Nephron progenitor cell (in vitro differentiated cells): ENCODE measurements around the gene MAPKAP1.

ENCODE experiments used
- DNase-seq: peaks from one replicate; pipeline ENCODE4 v3.0.0; 2021
- H3K27ac Mint-ChIP-seq: 2 replicates; pipeline ENCODE4 v1.8.0; 2021; ENCODE audit warnings: mild to moderate bottlenecking, moderate library complexity, mixed read lengths
- H3K27me3 Mint-ChIP-seq: 2 replicates; pipeline ENCODE4 v1.8.0; 2021; ENCODE audit warnings: mild to moderate bottlenecking, low read depth, mixed read lengths; ENCODE audit not compliant: poor library complexity
- H3K36me3 Mint-ChIP-seq: 2 replicates; pipeline ENCODE4 v1.8.0; 2021; ENCODE audit warnings: low read depth, mixed read lengths
- H3K4me1 Mint-ChIP-seq: 2 replicates; pipeline ENCODE4 v1.8.0; 2021; ENCODE audit warnings: mixed read lengths
- H3K4me3 Mint-ChIP-seq: 2 replicates; pipeline ENCODE4 v1.8.0; 2021; ENCODE audit warnings: mild to moderate bottlenecking, moderate library complexity, mixed read lengths
- H3K9me3 Mint-ChIP-seq: 2 replicates; pipeline ENCODE4 v1.8.0; 2021; ENCODE audit warnings: mild to moderate bottlenecking, moderate library complexity, mixed read lengths
- CTCF ChIP-seq: fragments of 200-600 bp; sonication (generic); IDR thresholded peaks from 2 replicates; pipeline ENCODE4 v1.5.0; 2021; ENCODE audit warnings: antibody characterized with exemption

MAPKAP1 gene

GRCh38 chr9:125462861-125463291, 244.1 kb downstream of the MAPKAP1 start:
- Mint-ChIP-seq H3K36me3 (peaks cover 28% of the 10 kb centered on the region), H3K9me3 (peaks cover 28% of the 10 kb centered on the region), H3K4me3 (no peak overlapping the region), H3K27me3 (peaks cover 2% of the 10 kb centered on the region), H3K27ac (peak overlapping the region; percentile 10), H3K4me1 (no peaks in the 10 kb centered on the region)
- DNase-seq, result no peak
- TF ChIP-seq CTCF, result no peak

DNA sequence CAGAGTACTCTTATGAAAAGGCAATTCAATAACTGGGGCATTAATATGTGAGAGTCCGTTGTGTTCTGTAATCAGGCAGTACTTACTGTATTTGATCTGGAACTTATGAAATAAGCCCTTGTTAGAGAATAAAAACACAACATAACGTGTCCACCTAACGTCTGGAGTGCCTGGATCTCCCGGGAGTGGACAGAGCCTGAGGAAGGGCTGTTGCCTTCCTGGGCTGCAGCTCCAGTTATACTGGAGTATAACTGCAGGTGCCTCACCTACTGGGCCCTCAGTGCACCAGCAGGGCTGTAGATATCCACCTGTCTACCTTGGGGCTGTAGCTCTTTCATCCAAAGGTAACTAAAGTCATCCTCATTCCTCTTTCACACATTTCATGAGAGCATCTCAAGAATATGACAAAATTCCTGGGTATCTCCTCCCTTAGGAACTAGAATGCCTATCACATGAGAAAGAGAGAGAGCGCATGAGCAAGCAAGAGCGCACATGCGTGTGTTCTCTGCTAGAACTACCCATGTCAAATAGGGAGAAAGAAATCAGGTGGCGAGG, 245.3 kb downstream of the MAPKAP1 start:
- Mint-ChIP-seq H3K9me3 (peaks cover 40% of the 10 kb centered on the region), H3K4me3 (peak overlapping the region; percentile 12), H3K4me1 (no peaks in the 10 kb centered on the region), H3K27ac (peak overlapping the region; percentile 99), H3K27me3 (peaks cover 2% of the 10 kb centered on the region), H3K36me3 (peaks cover 40% of the 10 kb centered on the region)
- DNase-seq, result no peak
- no peak for TF ChIP-seq CTCF

GRCh38 chr9:125460883-125461635, 245.9 kb downstream of the MAPKAP1 start:
- Mint-ChIP-seq H3K4me3 (peak overlapping the region; percentile 58), H3K9me3 (peaks cover 46% of the 10 kb centered on the region), H3K27ac (peak overlapping the region; percentile 93), H3K36me3 (peaks cover 46% of the 10 kb centered on the region), H3K4me1 (no peaks in the 10 kb centered on the region), H3K27me3 (peaks cover 2% of the 10 kb centered on the region)
- no peak for DNase-seq
- no peak for TF ChIP-seq CTCF

DNA sequence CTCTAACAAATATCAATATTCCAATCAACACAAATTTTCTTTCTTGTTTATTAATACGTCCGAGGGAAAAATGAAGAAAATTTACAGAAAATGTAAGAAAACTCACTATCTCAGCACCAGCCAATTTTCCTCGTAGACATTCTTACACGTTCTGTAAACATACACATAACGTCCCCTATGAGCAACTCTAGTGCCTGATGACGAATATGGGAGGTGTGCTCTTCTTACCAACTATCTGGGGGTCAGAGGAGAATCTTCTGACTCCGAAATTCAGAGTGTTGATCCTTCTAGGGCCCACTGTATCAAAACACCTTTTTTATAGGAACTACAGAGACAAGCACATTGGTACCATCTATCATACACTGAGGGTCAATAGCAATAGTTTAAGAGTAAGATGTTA, 246.7 kb downstream of the MAPKAP1 start:
- peak overlapping the region; percentile 19 for H3K27ac Mint-ChIP-seq
- H3K27me3 Mint-ChIP-seq, result peaks cover 2% of the 10 kb centered on the region
- no peak for TF ChIP-seq CTCF
- H3K9me3 Mint-ChIP-seq, result peaks cover 53% of the 10 kb centered on the region
- no peak overlapping the region for H3K4me3 Mint-ChIP-seq
- DNase-seq, result no peak
- H3K36me3 Mint-ChIP-seq, result peaks cover 53% of the 10 kb centered on the region
- no peaks in the 10 kb centered on the region for H3K4me1 Mint-ChIP-seq

DNA sequence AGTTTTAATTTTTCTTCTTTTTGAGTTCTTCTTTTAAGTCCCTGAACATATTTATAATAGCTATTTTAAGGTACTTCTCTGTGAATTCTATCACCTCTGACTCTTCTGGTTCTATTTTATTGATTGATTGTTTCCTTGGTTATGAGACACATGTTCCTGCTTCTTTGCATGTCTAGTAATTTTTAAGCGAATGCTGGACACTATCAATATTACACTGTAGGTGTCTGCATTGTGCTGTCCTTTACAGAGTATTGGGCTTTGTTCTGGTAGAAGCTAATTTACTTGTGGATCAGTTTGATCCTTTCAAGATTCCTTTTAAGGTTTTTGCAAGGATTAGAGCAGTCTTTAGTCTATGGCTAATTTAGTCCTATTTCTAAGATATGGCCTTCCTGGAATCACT, 249.7 kb downstream of the MAPKAP1 start:
- no peak for TF ChIP-seq CTCF
- H3K9me3 Mint-ChIP-seq, result peaks cover 58% of the 10 kb centered on the region
- DNase-seq, result no peak
- no peak overlapping the region for H3K4me3 Mint-ChIP-seq
- H3K27me3 Mint-ChIP-seq, result peaks cover 2% of the 10 kb centered on the region
- no peak overlapping the region for H3K27ac Mint-ChIP-seq
- peaks cover 78% of the 10 kb centered on the region for H3K36me3 Mint-ChIP-seq
- H3K4me1 Mint-ChIP-seq, result no peaks in the 10 kb centered on the region

DNA sequence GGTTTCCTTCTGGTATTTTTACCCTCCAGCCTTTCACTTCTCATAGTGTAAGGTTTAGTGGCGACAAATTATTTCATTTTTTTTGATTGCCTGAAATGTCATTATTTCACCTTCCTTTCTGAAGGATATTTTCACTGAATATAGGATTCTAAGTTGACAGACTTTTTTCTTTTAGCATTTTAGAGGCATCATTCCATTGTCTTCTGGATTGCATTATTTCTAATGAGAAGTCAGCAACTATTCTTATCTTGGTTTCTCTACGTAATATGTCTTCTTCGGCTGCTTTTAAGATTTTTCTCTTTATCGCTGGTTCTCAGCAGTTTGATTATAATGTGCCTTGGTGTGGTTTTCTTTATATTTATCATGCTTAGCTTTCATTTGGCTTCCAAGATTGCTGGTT, 251.1 kb downstream of the MAPKAP1 start:
- peaks cover 60% of the 10 kb centered on the region for H3K9me3 Mint-ChIP-seq
- no peak overlapping the region for H3K27ac Mint-ChIP-seq
- no peaks in the 10 kb centered on the region for H3K27me3 Mint-ChIP-seq
- peaks cover 86% of the 10 kb centered on the region for H3K36me3 Mint-ChIP-seq
- H3K4me3 Mint-ChIP-seq, result no peak overlapping the region
- H3K4me1 Mint-ChIP-seq, result peaks cover 9% of the 10 kb centered on the region
- no peak for TF ChIP-seq CTCF
- DNase-seq, result no peak
